Right lobe of liver (tissue), 6 donors: Measurements from ENCODE around the gene WWC1. TPM values are rescaled to one million over a fixed set of nuclear protein-coding genes. Genes with fewer than 3 reads are reported as not detected.

Experiments
- ATAC-seq, 4 donors: fragments of 200-7000 bp; cut with Tn5 transposase; one replicate each; pipeline ENCODE4 v1.9.1; 2020; ENCODE audit warnings: mild to moderate bottlenecking in 4 of 4, moderate library complexity in 4 of 4
- DNase-seq, 3 donors: peaks; one replicate each; pipeline ENCODE4 v3.0.0-alpha.2; 2020
- H3K27ac ChIP-seq, 3 donors: fragments of 200-600 bp; one replicate each; pipeline ENCODE4 v1.8.0; 2022
- H3K27me3 ChIP-seq, 2 donors: fragments of 200-600 bp; one replicate each; pipeline ENCODE4 v1.8.0; 2022
- H3K36me3 ChIP-seq, 4 donors: fragments of 200-600 bp; sonication (generic) in 1 of 4; one replicate each; pipeline versions ENCODE4 v1.5.1 to v1.8.0; 2017 to 2022; ENCODE audit warnings: control low read depth in 1 of 4
- H3K4me1 ChIP-seq, 4 donors: fragments of 200-600 bp; sonication (generic) in 1 of 4; one replicate each; pipeline versions ENCODE4 v1.5.1 to v1.8.0; 2017 to 2022; ENCODE audit warnings: control low read depth in 1 of 4
- H3K4me3 ChIP-seq, 3 donors: fragments of 200-600 bp; one replicate each; pipeline ENCODE4 v1.8.0; 2022
- H3K9me3 ChIP-seq, 4 donors: fragments of 200-600 bp; sonication (generic) in 1 of 4; one replicate each; pipeline versions ENCODE4 v1.5.1 to v1.8.0; 2017 to 2022; ENCODE audit warnings: control low read depth in 1 of 4
- CTCF ChIP-seq, 4 donors: fragments of 200-600 bp in 3 of 4; fragments of 450-650 bp in 1 of 4; IDR thresholded peaks; one replicate each; pipeline versions ENCODE4 v1.5.1 to v1.8.0; 2016 to 2022; ENCODE audit warnings: antibody characterized with exemption in 4 of 4, mild to moderate bottlenecking in 2 of 4
- POLR2A ChIP-seq: fragments of 450-650 bp; IDR thresholded peaks from one replicate; pipeline ENCODE4 v1.6.1; 2017; ENCODE audit warnings: antibody characterized with exemption, mild to moderate bottlenecking
- whole genome bisulfite sequencing: methylation state at CpG from one replicate; pipeline ENCODE4 v1.1.6; 2018; ENCODE audit warnings: low coverage, low lambda C conversion rate; ENCODE audit not compliant: insufficient coverage; ENCODE audit errors: missing lambda C conversion rate; 5-methylcytosine and 5-hydroxymethylcytosine counted together
- intact Hi-C, 2 donors: fragments of 100-400 bp; cut with DNase I; formaldehyde crosslinking; loops; one replicate each; pipeline versions ENCODE4 v1.11.2 to v1.14.1; 2022
- total RNA-seq, 6 experiments: library from RNA; depleted of rRNA in 2 of 6; stranded (reverse); fragments of >200 nt in 2 of 6; fragmentation: NEBNext Ultra II Directional in 3 of 6; extraction: Animal tissue kit (Norgen Biotek cat#: 25700) in 3 of 6; gene quantifications; one replicate each; pipeline versions ENCODE4 v1.1.0 to v1.2.4, GENCODE V29; 2016 to 2023
- donor health status: DM: no; HTN: yes; CAD: no.
- donor health status: DM: no; HTN: no; CAD: no.
- donor health status: DM: no; HTN: no; CAD: no.
- donor health status: DM: no; HTN: yes; CAD: no.
- donor health status: DM: no; HTN: yes; CAD: no.

WWC1 gene
- total RNA-seq, 6 experiments from 2014 or later, result 9.6 to 74.4 (median 23.5) TPM

GRCh38 chr5:168368854-168369253, 77.4 kb downstream of the WWC1 start:
- Histone ChIP-seq H3K4me3 (no peak overlapping the region), H3K9me3 (no peaks in the 10 kb centered on the region), H3K27ac (no peak overlapping the region), H3K4me1 (peaks cover 0 to 12% (median 0%) of the 10 kb centered on the region in 4 donors), H3K36me3 (no peaks in the 10 kb centered on the region), H3K27me3 (no peaks in the 10 kb centered on the region)
- intact Hi-C loops, result no loop called here
- DNase-seq (no peak), ATAC-seq (no peak)
- 76% methylated on average over 2 of the region's 3 CpGs for WGBS
- TF ChIP-seq CTCF (IDR thresholded peaks at IDR 0.05), result no peak
- no peak for TF ChIP-seq POLR2A

- Histone ChIP-seq H3K9me3 (no peaks in the 10 kb centered on the region), H3K36me3 (no peaks in the 10 kb centered on the region), H3K4me3 (no peak overlapping the region), H3K27ac (no peak overlapping the region), H3K4me1 (peaks cover 0 to 9% (median 0%) of the 10 kb centered on the region in 4 donors), H3K27me3 (no peaks in the 10 kb centered on the region)
- DNase-seq, result no peak
- TF ChIP-seq POLR2A (no peak), CTCF (IDR thresholded peaks at IDR 0.05) (no peak)
- intact Hi-C loops, result no loop called here
- no peak for ATAC-seq
- 87% methylated on average over 3 of the region's 4 CpGs for WGBS
Observed at GRCh38 chr5:168370831-168371230, 79.4 kb downstream of the WWC1 start.

GRCh38 chr5:168372356-168372946, 81.0 kb downstream of the WWC1 start:
- no peak for DNase-seq
- Histone ChIP-seq H3K9me3 (no peaks in the 10 kb centered on the region), H3K36me3 (no peaks in the 10 kb centered on the region), H3K4me3 (no peak overlapping the region), H3K27ac (no peak overlapping the region), H3K27me3 (no peaks in the 10 kb centered on the region), H3K4me1 (peaks cover 0 to 6% (median 0%) of the 10 kb centered on the region in 4 donors)
- no peak for TF ChIP-seq CTCF (IDR thresholded peaks at IDR 0.05)
- TF ChIP-seq POLR2A, result no peak
- intact Hi-C loops, result no loop called here
- ATAC-seq, result no peak
- WGBS, result 83% methylated on average over 2 of the region's 2 CpGs

GRCh38 chr5:168374532-168374931, 83.1 kb downstream of the WWC1 start:
- no peak for TF ChIP-seq CTCF (IDR thresholded peaks at IDR 0.05)
- no peak for TF ChIP-seq POLR2A
- no peaks in the 10 kb centered on the region for H3K9me3 ChIP-seq
- no peak overlapping the region for H3K4me3 ChIP-seq
- WGBS, result 86% methylated on average over 4 of the region's 4 CpGs
- H3K27ac ChIP-seq, result no peak overlapping the region
- no peaks in the 10 kb centered on the region for H3K27me3 ChIP-seq
- ATAC-seq, result peak in 1 of 4 donors; percentile 10
- no peaks in the 10 kb centered on the region for H3K36me3 ChIP-seq
- intact Hi-C loops, result no loop called here
- no peak for DNase-seq
- H3K4me1 ChIP-seq, result peaks cover 0 to 6% (median 0%) of the 10 kb centered on the region in 4 donors

- 49% methylated on average over 7 of the region's 7 CpGs for WGBS
- H3K9me3 ChIP-seq, result no peaks in the 10 kb centered on the region
- DNase-seq, result no peak
- H3K4me1 ChIP-seq, result peaks cover 0 to 6% (median 0%) of the 10 kb centered on the region in 4 donors
- no peak overlapping the region for H3K4me3 ChIP-seq
- H3K36me3 ChIP-seq, result no peaks in the 10 kb centered on the region
- H3K27me3 ChIP-seq, result no peaks in the 10 kb centered on the region
- ATAC-seq, result peak; percentile 55 to 96 (median 72)
- intact Hi-C loops, result no loop called here
- TF ChIP-seq CTCF (IDR thresholded peaks at IDR 0.05), result no peak
- no peak for TF ChIP-seq POLR2A
- H3K27ac ChIP-seq, result no peak overlapping the region
Observed at GRCh38 chr5:168375214-168375613, 83.8 kb downstream of the WWC1 start.
